Testis (tissue), 3 donors: ENCODE results near the gene HDAC7. TPM values are rescaled to one million over a fixed set of nuclear protein-coding genes. Genes with fewer than 3 reads are reported as not detected.
"Not testable (repeated sequence)": the region's sequence is repeated elsewhere in the genome, so short reads cannot be mapped to it uniquely, and the experiment has no call there.

Experiments used
- DNase-seq: peaks from one replicate; pipeline ENCODE4 v3.0.0-alpha.2; 2019
- H3K27ac ChIP-seq, 2 donors: fragments of 200-600 bp; sonication (generic); one replicate each; pipeline ENCODE4 v1.5.1; 2019
- H3K27me3 ChIP-seq: fragments of 200-600 bp; sonication (generic); one replicate; pipeline ENCODE4 v1.5.1; 2019
- H3K36me3 ChIP-seq: fragments of 200-600 bp; sonication (generic); one replicate; pipeline ENCODE4 v1.5.1; 2017; ENCODE audit warnings: low read depth; ENCODE audit errors: missing control alignments
- H3K4me1 ChIP-seq: fragments of 200-600 bp; sonication (generic); one replicate; pipeline ENCODE4 v1.5.1; 2019
- H3K4me3 ChIP-seq, 2 donors: fragments of 200-600 bp; sonication (generic); one replicate each; pipeline ENCODE4 v1.5.1; 2017 to 2019
- H3K9me3 ChIP-seq: fragments of 200-600 bp; sonication (generic); one replicate; pipeline ENCODE4 v1.5.1; 2017
- POLR2A ChIP-seq: fragments of 450-650 bp; IDR thresholded peaks from one replicate; pipeline ENCODE4 v1.6.1; 2017; ENCODE audit warnings: antibody characterized with exemption, mild to moderate bottlenecking, moderate library complexity
- WGBS, 2 donors: methylation state at CpG; one replicate each; pipeline ENCODE4 v1.1.5; 2018; 5-methylcytosine and 5-hydroxymethylcytosine counted together
- intact Hi-C: fragments of 100-400 bp; cut with DNase I; formaldehyde crosslinking; loops from one replicate; pipeline ENCODE4 v1.15.1; 2023; ENCODE audit warnings: low total_unique reads
- polyA plus RNA-seq: library from polyadenylated mRNA; stranded (reverse); fragments of 350-450 nt; fragmentation: Illumina TruSeq; extraction: RNeasy Lipid Tissue Mini Kit (QIAGEN cat#74804); gene quantifications from one replicate; pipeline ENCODE4 v1.2.3, GENCODE V29; 2014; ENCODE audit warnings: low read depth, low replicate concordance; ENCODE audit not compliant: insufficient read depth
- total RNA-seq, 2 donors: library from RNA; depleted of rRNA; stranded (reverse); fragments of >200 nt; gene quantifications; one replicate each; pipeline ENCODE4 v1.2.3, GENCODE V29; 2016
- TF ChIP-seq, protein P1 (sequence below), 3 experiments: fragments of 450-650 bp in 2 of 3; fragments of 200-600 bp in 1 of 3; sonication (generic) in 1 of 3; IDR thresholded peaks; one replicate each; pipeline ENCODE4 v1.5.1; 2016 to 2019; ENCODE audit warnings: antibody characterized with exemption in 3 of 3, mild to moderate bottlenecking in 2 of 3, moderate library complexity in 1 of 3

The HDAC7 gene
- total and polyA plus RNA-seq, 3 donors from 2014 or later: 28.2 to 70.0 (median 39.9) TPM

GRCh38 chr12:47816403-47817271 is 3.1 kb downstream of the HDAC7 start:
- Histone ChIP-seq H3K27me3 (no peaks in the 10 kb centered on the region), H3K9me3 (no peaks in the 10 kb centered on the region), H3K4me3 (no peak overlapping the region), H3K27ac (peak overlapping the region; percentile 89 to 96), H3K4me1 (peaks cover 64% of the 10 kb centered on the region), H3K36me3 (no peaks in the 10 kb centered on the region)
- intact Hi-C loops: no loop called here
- TF ChIP-seq, protein P1, sequence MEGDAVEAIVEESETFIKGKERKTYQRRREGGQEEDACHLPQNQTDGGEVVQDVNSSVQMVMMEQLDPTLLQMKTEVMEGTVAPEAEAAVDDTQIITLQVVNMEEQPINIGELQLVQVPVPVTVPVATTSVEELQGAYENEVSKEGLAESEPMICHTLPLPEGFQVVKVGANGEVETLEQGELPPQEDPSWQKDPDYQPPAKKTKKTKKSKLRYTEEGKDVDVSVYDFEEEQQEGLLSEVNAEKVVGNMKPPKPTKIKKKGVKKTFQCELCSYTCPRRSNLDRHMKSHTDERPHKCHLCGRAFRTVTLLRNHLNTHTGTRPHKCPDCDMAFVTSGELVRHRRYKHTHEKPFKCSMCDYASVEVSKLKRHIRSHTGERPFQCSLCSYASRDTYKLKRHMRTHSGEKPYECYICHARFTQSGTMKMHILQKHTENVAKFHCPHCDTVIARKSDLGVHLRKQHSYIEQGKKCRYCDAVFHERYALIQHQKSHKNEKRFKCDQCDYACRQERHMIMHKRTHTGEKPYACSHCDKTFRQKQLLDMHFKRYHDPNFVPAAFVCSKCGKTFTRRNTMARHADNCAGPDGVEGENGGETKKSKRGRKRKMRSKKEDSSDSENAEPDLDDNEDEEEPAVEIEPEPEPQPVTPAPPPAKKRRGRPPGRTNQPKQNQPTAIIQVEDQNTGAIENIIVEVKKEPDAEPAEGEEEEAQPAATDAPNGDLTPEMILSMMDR (IDR thresholded peaks at IDR 0.05): no peak
- no peak for TF ChIP-seq POLR2A
- no peak for DNase-seq
- WGBS, 2 donors: 52 to 53% methylated on average over 11 to 12 of the region's 12 CpGs

DNA sequence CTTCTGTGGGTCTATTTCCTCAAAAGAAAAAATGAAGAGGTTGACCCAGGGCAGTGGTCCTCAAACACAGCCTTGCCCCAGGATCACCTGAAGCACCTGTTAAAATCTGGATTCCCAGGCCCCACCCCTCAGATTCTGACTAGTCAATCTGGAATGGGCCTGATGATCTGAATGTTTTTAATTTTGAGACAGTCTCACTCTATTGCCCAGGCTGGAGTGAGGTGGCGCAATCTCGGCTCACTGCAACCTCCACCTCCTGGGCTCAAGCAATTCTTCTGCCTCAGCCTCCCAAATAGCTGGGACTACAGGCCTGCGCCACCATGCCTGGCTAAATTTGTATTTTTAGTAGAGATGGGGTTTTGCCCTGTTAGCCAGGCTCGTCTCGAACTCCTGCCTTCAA is 4.3 kb downstream of the HDAC7 start:
- H3K27me3 ChIP-seq, H3K9me3 ChIP-seq, DNase-seq, H3K36me3 ChIP-seq, intact Hi-C loops, H3K4me3 ChIP-seq: not testable (repeated sequence)
- peaks cover 64% of the 10 kb centered on the region for H3K4me1 ChIP-seq
- WGBS, 2 donors: 88 to 92% methylated on average over 5 of the region's 5 CpGs
- H3K27ac ChIP-seq: peak overlapping the region in 1 of 2 donors; percentile 91

DNA sequence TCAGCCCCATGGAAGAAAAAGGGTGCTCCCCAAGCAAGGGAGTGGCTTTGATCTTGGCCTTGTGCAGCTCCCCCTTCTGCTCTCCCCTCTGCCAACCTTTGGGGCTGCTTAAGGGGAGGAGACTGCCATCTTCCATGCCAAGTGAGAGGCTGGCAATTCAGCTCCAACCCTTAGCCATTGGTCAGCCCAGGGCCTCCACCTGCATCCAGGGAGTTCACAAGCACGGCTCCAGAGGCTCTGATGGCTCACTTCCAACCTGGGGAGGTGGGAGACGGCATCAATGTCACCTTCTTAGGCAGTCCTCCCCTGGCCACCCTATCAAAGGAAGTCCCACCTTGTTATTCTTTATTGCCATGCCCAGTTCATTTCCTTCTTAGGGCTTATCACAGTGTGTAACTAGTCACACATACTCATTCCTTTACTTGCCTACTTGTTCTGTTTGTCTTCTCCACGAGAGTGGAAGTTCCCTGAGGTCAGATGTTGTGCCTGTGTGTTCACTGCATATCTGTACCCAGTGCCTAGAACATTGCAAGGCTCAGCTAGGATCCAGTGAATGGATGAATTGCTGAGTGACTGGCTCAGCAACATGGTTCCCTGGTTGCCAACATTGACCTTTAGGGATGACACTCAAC is 5.0 kb downstream of the HDAC7 start:
- H3K4me1 ChIP-seq: peaks cover 66% of the 10 kb centered on the region
- H3K9me3 ChIP-seq: no peaks in the 10 kb centered on the region
- H3K27ac ChIP-seq: peak overlapping the region; percentile 91 to 94
- no peak for DNase-seq
- H3K4me3 ChIP-seq: no peak overlapping the region
- 61 to 85% methylated on average over 3 of the region's 3 CpGs for WGBS, 2 donors
- TF ChIP-seq, protein P1 (IDR thresholded peaks at IDR 0.05): no peak
- TF ChIP-seq POLR2A: no peak
- no peaks in the 10 kb centered on the region for H3K36me3 ChIP-seq
- H3K27me3 ChIP-seq: no peaks in the 10 kb centered on the region
- intact Hi-C loops: no loop called here

DNA sequence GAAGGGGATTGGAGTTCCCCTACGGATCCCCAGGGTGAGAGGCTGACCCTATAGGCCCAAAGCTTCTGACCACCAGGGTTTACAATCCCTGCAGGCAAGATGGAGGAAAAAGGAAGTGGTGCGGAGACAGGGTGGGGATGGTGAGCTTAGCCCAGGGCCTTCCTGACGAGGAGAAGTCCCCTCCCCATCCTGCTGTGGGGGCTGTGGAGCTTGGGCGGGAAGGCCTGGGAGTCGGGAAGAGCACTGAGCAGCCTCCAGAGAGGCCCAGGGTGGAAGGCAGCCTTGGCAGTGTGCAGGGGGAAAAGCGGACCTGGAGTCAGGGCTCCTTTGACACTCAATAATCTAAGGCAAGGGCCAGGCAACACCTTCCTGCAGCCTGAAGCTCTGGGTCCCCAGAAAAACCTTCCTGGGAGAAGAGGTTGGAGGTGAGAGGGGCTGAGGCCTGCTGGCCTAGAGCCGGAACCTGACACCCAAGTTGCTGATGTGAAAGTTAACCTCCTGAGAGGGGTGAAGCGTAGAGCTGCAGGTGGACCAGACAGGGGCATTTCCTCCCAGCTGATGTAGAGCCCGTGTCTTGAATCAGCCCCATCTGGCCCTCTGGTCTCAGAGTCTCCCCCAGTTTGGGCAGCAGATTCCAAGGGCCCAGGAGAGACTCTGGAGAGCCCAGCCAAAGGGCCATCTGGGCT is 6.0 kb downstream of the HDAC7 start:
- DNase-seq: no peak
- TF ChIP-seq, protein P1 (IDR thresholded peaks at IDR 0.05): no peak
- TF ChIP-seq POLR2A: no peak
- H3K27ac ChIP-seq: peak overlapping the region; percentile 91 to 94
- H3K4me3 ChIP-seq: peak overlapping the region; percentile 22 to 59
- H3K27me3 ChIP-seq: no peaks in the 10 kb centered on the region
- no peaks in the 10 kb centered on the region for H3K9me3 ChIP-seq
- no peaks in the 10 kb centered on the region for H3K36me3 ChIP-seq
- intact Hi-C loops: no loop called here
- peaks cover 64% of the 10 kb centered on the region for H3K4me1 ChIP-seq
- 32 to 34% methylated on average over 9 of the region's 9 CpGs for WGBS, 2 donors
